Measurements from ENCODE around the gene GSTM4.
"Not testable (repeated sequence)": the region's sequence is repeated elsewhere in the genome, so short reads cannot be mapped to it uniquely, and the experiment has no call there.

GSTM4 gene

GRCh38 chr1:109697861-109698260, 42.0 kb downstream of the GSTM4 start:
- DNase-seq (ENCODE audit: low read depth in 2 of 3, low spot score in 2 of 3) = not testable (repeated sequence)

- not testable (repeated sequence) for DNase-seq (ENCODE audit: low read depth in 2 of 3, low spot score in 2 of 3)
Observed at GRCh38 chr1:109702940-109703339, 47.0 kb downstream of the GSTM4 start.

- DNase-seq (ENCODE audit: low read depth in 2 of 3, low spot score in 2 of 3) = no peak
Observed at GRCh38 chr1:109704173-109704572, 48.3 kb downstream of the GSTM4 start.

GRCh38 chr1:109705411-109705810, 49.5 kb downstream of the GSTM4 start:
- DNase-seq (ENCODE audit: low read depth in 2 of 3, low spot score in 2 of 3) = no peak

GRCh38 chr1:109708949-109709348, 53.0 kb downstream of the GSTM4 start:
- DNase-seq (ENCODE audit: low read depth in 2 of 3, low spot score in 2 of 3) = not testable (repeated sequence)

- not testable (repeated sequence) for DNase-seq (ENCODE audit: low read depth in 2 of 3, low spot score in 2 of 3)
Observed at GRCh38 chr1:109709822-109710221, 53.9 kb downstream of the GSTM4 start.

Data from activated CD8-positive, alpha-beta memory T cell treated with anti-CD3 and anti-CD28 coated beads for 48 hours (primary cell).